Heart right ventricle (tissue), 16 donors: ENCODE measurements around the gene EN2. TPM values are rescaled to one million over a fixed set of nuclear protein-coding genes. Genes with fewer than 3 reads are reported as not detected.
A peak's percentile ranks its signal among the peaks of the same experiment; 100 is the strongest.

Source experiments
- ATAC-seq, 8 donors: fragments of 200-7000 bp; cut with Tn5 transposase; one replicate each; pipeline ENCODE4 v1.9.1; 2020; ENCODE audit warnings: mild to moderate bottlenecking in 8 of 8, moderate library complexity in 8 of 8, moderate number of reproducible peaks in 1 of 8
- DNase-seq, 2 donors: peaks; one replicate each; pipeline ENCODE4 v3.0.0-alpha.2; 2020
- H3K27ac ChIP-seq, 10 donors: fragments of 200-600 bp; sonication (generic) in 2 of 10; one replicate each; pipeline versions ENCODE4 v1.5.0 to v1.8.0; 2020 to 2022; ENCODE audit warnings: mild to moderate bottlenecking in 3 of 10
- H3K27me3 ChIP-seq, 7 donors: fragments of 200-600 bp; one replicate each; pipeline ENCODE4 v1.8.0; 2021 to 2022; ENCODE audit warnings: mild to moderate bottlenecking in 2 of 7
- H3K36me3 ChIP-seq, 9 donors: fragments of 200-600 bp; sonication (generic) in 1 of 9; one replicate each; pipeline versions ENCODE4 v1.5.0 to v1.8.0; 2020 to 2022; ENCODE audit warnings: mild to moderate bottlenecking in 2 of 9
- H3K4me1 ChIP-seq, 9 donors: fragments of 200-600 bp; sonication (generic) in 1 of 9; one replicate each; pipeline versions ENCODE4 v1.5.0 to v1.8.0; 2020 to 2022; ENCODE audit warnings: mild to moderate bottlenecking in 4 of 9
- H3K4me3 ChIP-seq, 10 donors: fragments of 200-600 bp; sonication (generic) in 2 of 10; one replicate each; pipeline versions ENCODE4 v1.5.0 to v1.8.0; 2020 to 2022; ENCODE audit warnings: mild to moderate bottlenecking in 7 of 10, moderate library complexity in 2 of 10
- H3K9me3 ChIP-seq, 11 donors: fragments of 200-600 bp in 10 of 11; sonication (generic) in 2 of 11; one replicate each; pipeline versions ENCODE4 v1.5.0 to v1.8.0; 2013 to 2022; ENCODE audit warnings: mild to moderate bottlenecking in 2 of 11, control low read depth in 1 of 11, moderate library complexity in 1 of 11
- CTCF ChIP-seq, 9 donors: fragments of 200-600 bp; sonication (generic) in 2 of 9; IDR thresholded peaks; one replicate each; pipeline versions ENCODE4 v1.5.0 to v1.8.0; 2021 to 2022; ENCODE audit warnings: antibody characterized with exemption in 9 of 9, mild to moderate bottlenecking in 5 of 9, moderate library complexity in 1 of 9
- WGBS, 2 donors: extraction: QIAGEN DNeasy Blood & Tissue Kit; methylation state at CpG; one replicate each; pipeline ENCODE4 v1.1.7; 2013; ENCODE audit warnings: inconsistent platforms in 1 of 2; 5-methylcytosine and 5-hydroxymethylcytosine counted together
- intact Hi-C, 10 donors: fragments of 100-400 bp; cut with DNase I; formaldehyde crosslinking; loops; one replicate each; pipeline versions ENCODE4 v1.11.1 to v1.14.2; 2022
- polyA plus RNA-seq, 2 donors: library from polyadenylated mRNA; stranded (reverse); fragments of 200-250 nt; gene quantifications; one replicate each; pipeline ENCODE4 v1.2.3, GENCODE V29; 2013
- total RNA-seq, 10 donors: library from RNA; stranded (reverse); fragmentation: NEBNext Ultra II Directional in 3 of 10; extraction: Animal tissue kit (Norgen Biotek cat#: 25700) in 3 of 10; gene quantifications; one replicate each; pipeline versions ENCODE4 v1.2.1 to v1.2.4, GENCODE V29; 2021 to 2023
- donor health status: Arrhythmogenic right ventricular cardiomyopathy.
- donor health status: ischemic (EF 13 %, LVEDD 7.1; RV severe dilation, severe dysfunction).
- donor health status: healthy with polysubstance abuse.
- donor health status: DM: no; HTN: yes; CAD: no.
- donor health status: DM: no; HTN: no; CAD: no.
- donor health status: ischemic (EF 25% LVEDD 6.9; RV normal size, moderate dysfunction).
- donor health status: ischemic (EF 25% LVEDD 5.7; RV mildly dilated, moderate dysfunction).
- donor health status: healthy.
- donor health status: DM: yes; HTN: yes; CAD: no.
- donor health status: Ischemic cardiomyopathy.
- donor health status: ischemic (EF 35%, LVEDD 5.7; RV mildly dilated, moderate dysfunction).
- donor health status: nonischemic (EF 11% LVEDD 7.7; RV severe dilation, severe dysfunction).
- donor health status: DM: yes; HTN: yes; CAD: no.
- donor health status: PGD.
- donor health status: ischemic (EF 29% LVEDD 5.4; RV normal size, mild dysfunction).
- donor health status: nonischemic (EF 23%, LVEDD 6.1; RV moderate dilation, normal function).

Gene EN2
- total and polyA plus RNA-seq, 12 donors, result 0.01 to 0.08 (median 0.07) TPM; not detected in 8

GRCh38 chr7:155455776-155456737 lies 1.9 kb upstream of the EN2 start:
- DNase-seq, result no peak
- peak overlapping the region in 5 of 10 donors; percentile 44 to 66 (median 57) for H3K4me3 ChIP-seq
- no peaks in the 10 kb centered on the region for H3K9me3 ChIP-seq
- intact Hi-C loops, result loop anchor here in 1 of 10 donors (10.0 kb wide), 1 partner anchor 71 kb away; no protein-coding TSS in a partner anchor
- peaks cover 14 to 49% (median 37%) of the 10 kb centered on the region in 9 donors for H3K4me1 ChIP-seq
- TF ChIP-seq CTCF (IDR thresholded peaks at IDR 0.05), result no peak
- H3K27me3 ChIP-seq, result peaks cover 86 to 97% (median 96%) of the 10 kb centered on the region in 7 donors
- 6% methylated on average over 27 of the region's 27 CpGs for WGBS, 2 donors
- H3K27ac ChIP-seq, result no peak overlapping the region
- H3K36me3 ChIP-seq, result no peaks in the 10 kb centered on the region
- no peak for ATAC-seq

- DNase-seq, result peak; percentile 51 to 67
Measured at GRCh38 chr7:155456738-155457543, 988 bp upstream of the EN2 start.

GRCh38 chr7:155457544-155458110 lies 302 bp upstream of the EN2 start:
- intact Hi-C loops, result loop anchor here in 1 of 10 donors (10.0 kb wide), 1 partner anchor 73 kb away; no protein-coding TSS in a partner anchor
- no peaks in the 10 kb centered on the region for H3K9me3 ChIP-seq
- DNase-seq (no peak), ATAC-seq (peak in 3 of 8 donors; percentile 13 to 36 (median 18))
- peak overlapping the region in 9 of 10 donors; percentile 44 to 66 (median 54) for H3K4me3 ChIP-seq
- H3K4me1 ChIP-seq, result peaks cover 14 to 49% (median 37%) of the 10 kb centered on the region in 9 donors
- H3K27ac ChIP-seq, result no peak overlapping the region
- TF ChIP-seq CTCF (IDR thresholded peaks at IDR 0.05), result no peak
- peaks cover 90 to 97% (median 96%) of the 10 kb centered on the region in 7 donors for H3K27me3 ChIP-seq
- no peaks in the 10 kb centered on the region for H3K36me3 ChIP-seq
- 1 to 3% methylated on average over 15 to 98 of the region's 98 CpGs for WGBS, 2 donors

More at GRCh38 chr7:155456738-155457543, 988 bp upstream of the EN2 start:
- Histone ChIP-seq H3K27me3 (peaks cover 90 to 97% (median 96%) of the 10 kb centered on the region in 7 donors), H3K4me1 (peaks cover 14 to 49% (median 37%) of the 10 kb centered on the region in 9 donors), H3K27ac (no peak overlapping the region), H3K36me3 (no peaks in the 10 kb centered on the region), H3K4me3 (peak overlapping the region; percentile 44 to 66 (median 55)), H3K9me3 (no peaks in the 10 kb centered on the region)
- 1% methylated on average over 69 of the region's 69 CpGs for WGBS, 2 donors
- intact Hi-C loops, result loop anchor here in 1 of 10 donors (10.0 kb wide), 1 partner anchor 72 kb away; no protein-coding TSS in a partner anchor
- no peak for TF ChIP-seq CTCF (IDR thresholded peaks at IDR 0.05)
- peak; percentile 84 to 90 (median 86) for ATAC-seq
